Endothelial cell (in vitro differentiated cells): ENCODE data around the gene ADM5. TPM values are rescaled to one million over a fixed set of nuclear protein-coding genes. Genes with fewer than 3 reads are reported as not detected.

Experiments
- DNase-seq: peaks from one replicate; pipeline ENCODE4 v3.0.0; 2021; ENCODE audit warnings: low spot score
- H3K27ac Mint-ChIP-seq: one replicate; pipeline ENCODE4 v1.8.0; 2021; ENCODE audit warnings: mixed read lengths, inconsistent platforms; ENCODE audit not compliant: unreplicated experiment
- H3K27me3 Mint-ChIP-seq: one replicate; pipeline ENCODE4 v1.8.0; 2021; ENCODE audit warnings: mild to moderate bottlenecking, moderate library complexity, mixed read lengths, inconsistent platforms; ENCODE audit not compliant: unreplicated experiment
- H3K36me3 Mint-ChIP-seq: one replicate; pipeline ENCODE4 v1.8.0; 2021; ENCODE audit warnings: mild to moderate bottlenecking, low read depth, mixed read lengths, inconsistent platforms; ENCODE audit not compliant: unreplicated experiment
- H3K4me1 Mint-ChIP-seq: one replicate; pipeline ENCODE4 v1.8.0; 2021; ENCODE audit warnings: mild to moderate bottlenecking, mixed read lengths, inconsistent platforms; ENCODE audit not compliant: unreplicated experiment
- H3K4me3 Mint-ChIP-seq: one replicate; pipeline ENCODE4 v1.8.0; 2021; ENCODE audit warnings: mild to moderate bottlenecking, mixed read lengths, inconsistent platforms; ENCODE audit not compliant: unreplicated experiment
- H3K9me3 Mint-ChIP-seq: one replicate; pipeline ENCODE4 v1.8.0; 2021; ENCODE audit warnings: mixed read lengths, inconsistent platforms; ENCODE audit not compliant: unreplicated experiment
- CTCF ChIP-seq: fragments of 200-600 bp; sonication (generic); IDR thresholded peaks from one replicate; pipeline ENCODE4 v1.5.0; 2021; ENCODE audit warnings: antibody characterized with exemption; ENCODE audit not compliant: unreplicated experiment
- total RNA-seq: library from RNA; stranded (reverse); fragmentation: NEBNext Ultra II Directional; extraction: Animal tissue kit (Norgen Biotek cat#: 25700); gene quantifications from one replicate; pipeline ENCODE4 v1.2.1, GENCODE V29; 2021; ENCODE audit not compliant: unreplicated experiment

Gene ADM5
- total RNA-seq, 1 donor from 2014 or later, result 5.3 TPM

DNA sequence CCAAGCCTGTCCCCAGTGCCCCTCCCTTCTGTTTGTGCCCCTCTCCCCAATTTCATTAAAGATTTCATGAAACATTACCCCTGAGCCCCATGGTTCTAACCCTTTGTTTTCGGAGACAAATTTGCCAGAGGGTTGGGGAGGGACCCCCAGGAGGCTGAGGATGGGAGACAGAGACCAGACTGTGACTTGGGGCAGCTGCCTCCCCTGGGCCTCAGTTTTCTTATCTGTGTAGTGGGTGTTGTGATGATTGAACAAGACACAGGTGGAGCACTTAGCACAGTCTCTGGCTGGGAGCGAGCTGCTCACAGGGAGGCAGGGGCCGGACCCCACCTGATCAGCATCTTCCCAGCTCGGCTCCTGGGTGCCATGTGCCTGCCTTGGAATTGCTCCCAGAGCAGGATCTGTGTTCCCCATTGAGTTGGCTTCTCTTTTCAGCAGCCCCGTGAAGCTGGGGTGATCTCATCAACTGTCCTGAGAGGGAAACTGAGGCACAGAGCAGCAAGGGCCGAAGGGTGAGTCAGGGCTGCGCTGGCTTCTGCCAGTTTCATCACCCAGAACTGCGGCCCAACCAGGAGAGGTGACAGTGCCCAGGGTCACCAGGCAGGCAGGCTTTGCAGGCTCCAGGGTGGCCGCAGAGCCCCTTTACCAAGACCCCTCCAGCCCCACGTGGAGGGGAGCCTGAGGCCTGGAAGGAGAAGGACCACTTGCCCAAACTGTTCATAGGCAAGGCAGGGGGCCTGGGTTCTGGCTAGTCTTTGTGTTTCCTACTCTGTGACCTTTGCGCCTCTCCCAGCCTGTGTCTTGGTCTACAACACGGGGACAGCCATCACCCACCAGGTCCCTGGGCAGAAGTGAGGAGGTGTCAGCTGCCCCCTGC lies 30.6 kb upstream of the ADM5 start:
- TF ChIP-seq CTCF, result no peak

DNA sequence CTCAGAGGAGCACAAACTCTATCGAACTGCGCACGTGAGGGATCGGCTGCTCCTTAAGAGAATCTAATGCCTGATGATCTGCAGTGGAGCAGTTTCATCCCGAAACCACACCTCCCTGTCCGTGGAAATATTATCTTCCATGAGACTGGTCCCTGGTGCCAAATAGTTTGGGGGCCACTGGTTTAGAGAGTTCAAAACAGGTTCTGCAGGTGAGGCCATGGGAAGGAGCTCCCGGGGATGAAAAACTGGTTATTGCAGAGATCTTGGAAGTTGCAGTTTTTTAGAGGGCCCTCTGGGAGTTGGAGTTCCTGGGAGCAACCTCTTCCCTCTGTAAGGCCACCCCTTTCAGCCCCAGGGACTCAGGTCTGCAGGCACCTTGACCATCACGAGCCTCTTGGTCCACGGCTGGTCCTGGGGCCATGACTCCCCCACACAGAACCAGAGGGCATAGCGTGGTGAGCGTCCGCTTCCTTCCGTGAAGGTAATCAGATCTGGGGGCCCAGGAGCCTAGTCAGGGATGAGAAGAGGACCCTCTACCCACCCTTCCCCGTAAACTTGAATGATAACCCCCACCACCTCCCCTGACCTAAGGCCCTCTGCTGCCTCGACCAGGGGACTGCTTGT lies 28.9 kb upstream of the ADM5 start:
- Mint-ChIP-seq H3K27ac (no peak overlapping the region), H3K4me1 (peaks cover 11% of the 10 kb centered on the region), H3K4me3 (peak overlapping the region; percentile 76), H3K36me3 (peaks cover 47% of the 10 kb centered on the region), H3K27me3 (peaks cover 28% of the 10 kb centered on the region), H3K9me3 (no peaks in the 10 kb centered on the region)
- DNase-seq, result no peak
- no peak for TF ChIP-seq CTCF

More for the DNA sequence above, 30.6 kb upstream of the ADM5 start:
- DNase-seq, result no peak
- Mint-ChIP-seq H3K4me3 (peak overlapping the region; percentile 21), H3K9me3 (no peaks in the 10 kb centered on the region), H3K36me3 (peaks cover 46% of the 10 kb centered on the region), H3K4me1 (no peaks in the 10 kb centered on the region), H3K27ac (peak overlapping the region; percentile 52), H3K27me3 (peaks cover 22% of the 10 kb centered on the region)

DNA sequence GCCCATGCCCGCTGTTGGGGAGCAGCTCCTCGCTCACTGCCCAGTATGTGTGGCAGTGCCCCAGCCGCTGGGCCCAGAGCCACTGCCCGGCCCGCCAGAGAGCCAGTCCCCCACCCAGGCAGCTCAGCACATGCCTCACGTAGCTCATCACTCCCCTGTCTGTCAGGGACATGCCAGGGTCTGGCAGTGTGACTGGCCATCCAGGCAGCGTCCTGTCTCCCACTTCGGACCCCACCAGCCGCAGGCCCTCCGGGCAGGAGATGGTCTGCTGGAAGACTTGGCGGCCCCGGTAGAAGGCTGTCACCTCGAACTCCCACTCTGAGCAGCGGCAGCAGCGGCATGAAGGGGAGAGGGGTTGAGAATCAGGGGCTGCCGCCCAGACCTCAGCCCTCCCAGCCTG lies 27.4 kb upstream of the ADM5 start:
- DNase-seq, result no peak
- Mint-ChIP-seq H3K27ac (no peak overlapping the region), H3K4me3 (no peak overlapping the region), H3K36me3 (peaks cover 36% of the 10 kb centered on the region), H3K9me3 (no peaks in the 10 kb centered on the region), H3K27me3 (peaks cover 25% of the 10 kb centered on the region), H3K4me1 (peaks cover 17% of the 10 kb centered on the region)
- no peak for TF ChIP-seq CTCF

DNA sequence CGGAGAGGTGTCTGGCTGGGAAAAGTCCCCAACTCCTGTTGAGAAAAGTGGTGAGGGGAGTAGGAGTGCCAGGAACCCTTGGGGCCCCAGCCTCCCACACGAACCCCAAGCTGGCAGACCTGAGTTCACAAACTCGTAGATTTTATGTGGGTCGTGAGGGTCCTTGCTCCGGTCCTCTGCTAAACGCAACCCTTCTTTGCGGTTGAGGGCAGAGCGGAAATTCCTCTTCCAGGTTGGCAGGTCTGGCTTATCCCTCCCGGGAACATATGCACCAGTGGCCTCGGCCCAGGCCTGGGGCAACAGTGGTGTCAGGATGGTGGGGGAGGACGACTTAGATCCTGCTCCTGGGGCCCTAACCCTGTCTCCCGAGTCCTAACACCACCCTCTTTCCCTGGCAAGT lies 26.2 kb upstream of the ADM5 start:
- Mint-ChIP-seq H3K4me3 (peak overlapping the region; percentile 56), H3K27me3 (peaks cover 30% of the 10 kb centered on the region), H3K9me3 (no peaks in the 10 kb centered on the region), H3K27ac (peak overlapping the region; percentile 24), H3K36me3 (peaks cover 31% of the 10 kb centered on the region), H3K4me1 (peaks cover 17% of the 10 kb centered on the region)
- DNase-seq, result no peak
- TF ChIP-seq CTCF, result no peak
